PC-9 (cell line): Measurements from ENCODE around the gene EVPL.
"Not testable (repeated sequence)": the region's sequence is repeated elsewhere in the genome, so short reads cannot be mapped to it uniquely, and the experiment has no call there.

Source experiments
- CTCF ChIP-seq: fragments of 200-600 bp; sonication (generic); conservative IDR thresholded peaks from 2 replicates; pipeline ENCODE4 v1.6.1; 2017; ENCODE audit warnings: mixed run types, antibody characterized with exemption, mild to moderate bottlenecking, moderate library complexity
- EZH2 ChIP-seq: fragments of 200-600 bp; sonication (generic); IDR thresholded peaks from 2 replicates; pipeline ENCODE4 v1.8.0; 2017; ENCODE audit warnings: antibody characterized with exemption, low read depth

DNA sequence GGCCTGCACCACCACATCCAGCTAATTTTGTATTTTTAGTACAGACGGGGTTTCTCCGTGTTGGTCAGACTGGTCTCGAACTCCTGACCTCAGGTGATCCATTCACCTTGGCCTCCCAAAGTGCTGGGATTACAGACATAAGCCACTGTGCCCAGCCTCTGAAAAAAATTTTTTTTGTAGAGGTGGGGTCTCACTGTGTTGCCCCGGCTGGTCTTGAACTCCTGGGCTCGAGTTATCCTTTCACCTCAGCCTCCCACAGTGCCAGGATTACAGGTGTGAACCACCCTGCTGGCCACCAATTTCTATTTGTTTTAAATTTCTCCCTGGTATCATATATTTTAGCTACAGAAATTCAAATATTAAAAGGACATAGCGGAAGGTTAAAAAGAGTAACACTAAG is 31.2 kb upstream of the EVPL start:
- TF ChIP-seq CTCF, EZH2: not testable (repeated sequence)
